Gastroesophageal sphincter (tissue), 3 donors: Measurements from ENCODE around the gene S100A16.

Experiments used
- EP300 ChIP-seq: sonication (generic); formaldehyde crosslinking; IDR thresholded peaks from one replicate; pipeline ENCODE4 v1.6.1; 2017; ENCODE audit warnings: antibody characterized with exemption, mild to moderate bottlenecking
- POLR2AphosphoS5 ChIP-seq: sonication (generic); formaldehyde crosslinking; IDR thresholded peaks from one replicate; pipeline ENCODE4 v1.6.1; 2017; ENCODE audit warnings: antibody characterized with exemption
- TF ChIP-seq, protein P1 (sequence below), 4 experiments: fragments of 200-600 bp in 2 of 4; fragments of 450-650 bp in 2 of 4; sonication (generic) in 1 of 4; IDR thresholded peaks; one replicate each; pipeline ENCODE4 v1.5.1; 2017 to 2019; ENCODE audit warnings: antibody characterized with exemption in 4 of 4, mild to moderate bottlenecking in 2 of 4, moderate library complexity in 2 of 4

DNA sequence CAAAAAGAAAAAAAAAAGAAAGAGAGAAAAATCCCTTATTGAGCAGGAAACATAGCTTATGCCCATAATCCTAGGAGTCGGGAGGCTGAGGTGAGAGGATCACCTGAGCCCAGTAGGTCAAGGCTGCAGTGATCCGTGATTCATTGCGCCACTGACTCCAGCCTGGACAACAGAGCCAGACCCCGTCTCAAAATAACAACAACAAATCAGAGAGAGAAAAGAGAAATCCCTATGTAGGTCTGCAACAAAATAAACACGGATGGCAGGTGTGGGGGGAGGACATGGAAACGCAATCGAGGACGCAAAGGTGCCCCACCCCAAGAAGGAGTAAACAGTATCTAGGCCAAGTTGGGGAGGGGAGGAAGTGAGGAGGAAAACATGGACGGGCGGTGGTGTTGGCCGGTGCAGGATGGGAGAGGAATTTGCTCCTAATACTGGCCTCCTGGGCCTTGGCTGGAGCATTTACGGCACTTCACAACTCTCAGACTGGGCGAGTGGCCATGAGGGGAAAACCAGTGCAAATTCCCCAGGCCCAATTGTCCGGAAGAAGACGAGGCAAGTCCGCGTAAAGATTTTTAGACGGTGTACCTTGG lies 20.3 kb upstream of the S100A16 start:
- TF ChIP-seq, protein P1, sequence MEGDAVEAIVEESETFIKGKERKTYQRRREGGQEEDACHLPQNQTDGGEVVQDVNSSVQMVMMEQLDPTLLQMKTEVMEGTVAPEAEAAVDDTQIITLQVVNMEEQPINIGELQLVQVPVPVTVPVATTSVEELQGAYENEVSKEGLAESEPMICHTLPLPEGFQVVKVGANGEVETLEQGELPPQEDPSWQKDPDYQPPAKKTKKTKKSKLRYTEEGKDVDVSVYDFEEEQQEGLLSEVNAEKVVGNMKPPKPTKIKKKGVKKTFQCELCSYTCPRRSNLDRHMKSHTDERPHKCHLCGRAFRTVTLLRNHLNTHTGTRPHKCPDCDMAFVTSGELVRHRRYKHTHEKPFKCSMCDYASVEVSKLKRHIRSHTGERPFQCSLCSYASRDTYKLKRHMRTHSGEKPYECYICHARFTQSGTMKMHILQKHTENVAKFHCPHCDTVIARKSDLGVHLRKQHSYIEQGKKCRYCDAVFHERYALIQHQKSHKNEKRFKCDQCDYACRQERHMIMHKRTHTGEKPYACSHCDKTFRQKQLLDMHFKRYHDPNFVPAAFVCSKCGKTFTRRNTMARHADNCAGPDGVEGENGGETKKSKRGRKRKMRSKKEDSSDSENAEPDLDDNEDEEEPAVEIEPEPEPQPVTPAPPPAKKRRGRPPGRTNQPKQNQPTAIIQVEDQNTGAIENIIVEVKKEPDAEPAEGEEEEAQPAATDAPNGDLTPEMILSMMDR (IDR thresholded peaks at IDR 0.05), result no peak
- TF ChIP-seq EP300 (no peak), POLR2AphosphoS5 (no peak)
